Cerebellar nuclear complex (tissue), 1 donor: ENCODE results near the gene TBC1D3B.
"Not testable (repeated sequence)": the region's sequence is repeated elsewhere in the genome, so short reads cannot be mapped to it uniquely, and the experiment has no call there.

Source experiments
- DNase-seq, 2 experiments: peaks; one replicate each; lab custom pipeline; 2025; lab: John Stamatoyannopoulos, UW

The TBC1D3B gene

GRCh38 chr17:36176536-36176935 is at the start of gene TBC1D3B:
TBC1D3B (minus strand) TSS chr17:36176636; CDS start chr17:36175050, 1,586 bp downstream.
- DNase-seq = not testable (repeated sequence)

- not testable (repeated sequence) for DNase-seq
Observed at GRCh38 chr17:36222967-36223366, 46.5 kb upstream of the TBC1D3B start.

- not testable (repeated sequence) for DNase-seq
Observed at GRCh38 chr17:36221581-36222100, 45.2 kb upstream of the TBC1D3B start.

GRCh38 chr17:36220737-36221580 is 44.5 kb upstream of the TBC1D3B start:
- not testable (repeated sequence) for DNase-seq

GRCh38 chr17:36219556-36219955 is 43.1 kb upstream of the TBC1D3B start:
- DNase-seq = not testable (repeated sequence)

GRCh38 chr17:36215406-36216308 is 39.2 kb upstream of the TBC1D3B start:
- not testable (repeated sequence) for DNase-seq

GRCh38 chr17:36214918-36215317 is 38.5 kb upstream of the TBC1D3B start:
- no peak for DNase-seq

- DNase-seq = no peak
Observed at GRCh38 chr17:36213695-36214094, 37.3 kb upstream of the TBC1D3B start.

GRCh38 chr17:36212966-36213365 is 36.5 kb upstream of the TBC1D3B start:
- DNase-seq = no peak

GRCh38 chr17:36212272-36212605 is 35.8 kb upstream of the TBC1D3B start:
- DNase-seq = no peak

- not testable (repeated sequence) for DNase-seq
Observed at GRCh38 chr17:36211484-36212271, 35.2 kb upstream of the TBC1D3B start.

GRCh38 chr17:36210439-36211211 is 34.2 kb upstream of the TBC1D3B start, which contains the start of gene CCL4L2:
CCL4L2 (plus strand) TSS chr17:36211063.
- not testable (repeated sequence) for DNase-seq

GRCh38 chr17:36209575-36209974 is 33.1 kb upstream of the TBC1D3B start:
- no peak for DNase-seq

- not testable (repeated sequence) for DNase-seq
Observed at GRCh38 chr17:36207383-36207782, 30.9 kb upstream of the TBC1D3B start.

- DNase-seq = not testable (repeated sequence)
Observed at GRCh38 chr17:36206486-36206821, 30.0 kb upstream of the TBC1D3B start.

- no peak for DNase-seq
Observed at GRCh38 chr17:36205637-36206485, 29.4 kb upstream of the TBC1D3B start.

- DNase-seq = no peak
Observed at GRCh38 chr17:36204724-36205500, 28.5 kb upstream of the TBC1D3B start.

GRCh38 chr17:36203335-36203734 is 26.9 kb upstream of the TBC1D3B start:
- DNase-seq = no peak

- not testable (repeated sequence) for DNase-seq
Observed at GRCh38 chr17:36201506-36201905, 25.1 kb upstream of the TBC1D3B start.
